GM12891 (cell line): ENCODE results near the gene MAP2K7.

Experiments
- POLR2A ChIP-seq: IDR thresholded peaks from 2 replicates; pipeline ENCODE4 v1.6.1; 2011; ENCODE audit warnings: low read depth, low read length, control low read depth
- POLR2AphosphoS5 ChIP-seq: IDR thresholded peaks from 2 replicates; pipeline ENCODE4 v1.6.1; 2011; ENCODE audit warnings: low read depth, low read length, control low read depth
- POU2F2 ChIP-seq: IDR thresholded peaks from 2 replicates; pipeline ENCODE4 v1.6.1; 2011; ENCODE audit warnings: low read depth, mild to moderate bottlenecking, control low read depth, low read length, moderate library complexity
- TAF1 ChIP-seq: IDR thresholded peaks from 2 replicates; pipeline ENCODE4 v1.6.1; 2011; ENCODE audit warnings: low read depth, low read length, control low read depth

DNA sequence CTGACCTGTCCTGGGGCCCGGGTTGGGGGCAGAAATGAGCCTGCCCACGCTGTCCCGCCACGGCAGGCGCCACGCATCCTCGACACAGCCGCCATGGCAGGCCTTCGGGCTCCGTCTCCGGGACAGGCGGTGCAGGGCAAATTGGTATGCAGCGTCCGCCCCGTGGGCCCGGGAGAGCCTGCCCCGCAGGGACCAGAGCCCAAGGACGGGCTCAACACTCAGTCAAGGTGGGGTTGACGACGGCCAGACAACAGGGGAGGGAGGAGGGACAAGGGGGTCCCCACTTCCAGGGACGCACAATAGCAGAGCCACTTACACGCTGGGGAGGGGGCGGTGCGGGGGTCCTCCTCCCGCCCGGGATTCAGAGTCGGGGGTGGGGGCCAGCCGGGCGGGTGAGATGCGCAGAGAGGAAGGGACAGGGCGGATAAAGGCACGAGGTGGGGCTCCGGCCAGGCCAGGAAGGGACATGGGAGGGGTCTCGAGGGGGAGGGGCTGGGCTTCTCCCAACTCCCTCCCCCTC, 21.0 kb downstream of the MAP2K7 start:
- TF ChIP-seq POLR2A (no peak), POLR2AphosphoS5 (no peak), TAF1 (no peak), POU2F2 (no peak)
